IMR-90 (cell line): ENCODE measurements around the gene EMC8. TPM values are rescaled to one million over a fixed set of nuclear protein-coding genes. Genes with fewer than 3 reads are reported as not detected.

ENCODE experiments used
- ATAC-seq: fragments of 200-7000 bp; cut with Tn5 transposase; 2 replicates; pipeline ENCODE4 v1.9.1; 2020; ENCODE audit warnings: low read depth, mild to moderate bottlenecking, moderate library complexity
- BruUV-seq: library from RNA; stranded (reverse); fragments of 400-500 nt; replicated peaks from 2 replicates; lab custom pipeline; 2021; lab: Mats Ljungman, UMichigan
- CTCF ChIA-PET: fragments of 300-600 bp; formaldehyde crosslinking; extraction: SDS; loops from one replicate; lab custom pipeline; 2021; ENCODE audit warnings: antibody characterized with exemption; lab: Yijun Ruan, JAX
- POLR2A ChIA-PET: fragments of 300-600 bp; sonication (Branson Sonifier 250); formaldehyde crosslinking; loops from one replicate; lab custom pipeline; 2022; ENCODE audit warnings: antibody characterized with exemption; ENCODE audit not compliant: unreplicated experiment; lab: Charles Lee
- DNase-seq: peaks from one replicate; pipeline ENCODE4 v3.0.0; 2013
- H2AFZ ChIP-seq: replicated peaks from 2 replicates; pipeline ENCODE3; 2013; ENCODE audit warnings: low read length, mild to moderate bottlenecking; ENCODE audit not compliant: poor library complexity
- H2AK5ac ChIP-seq: 2 replicates; pipeline ENCODE4 v1.6.1; 2013; ENCODE audit warnings: low read depth, low read length, inconsistent platforms
- H2AK9ac ChIP-seq: replicated peaks from 2 replicates; pipeline ENCODE3; 2013; ENCODE audit warnings: mild to moderate bottlenecking, low read depth, low read length, moderate library complexity; ENCODE audit not compliant: poor library complexity
- H2BK120ac ChIP-seq: 2 replicates; pipeline ENCODE4 v1.6.1; 2013; ENCODE audit warnings: low read depth, low read length, inconsistent platforms
- H2BK15ac ChIP-seq: 3 replicates; pipeline ENCODE4 v1.6.1; 2013; ENCODE audit warnings: low read depth, low read length, inconsistent platforms
- H2BK20ac ChIP-seq: 2 replicates; pipeline ENCODE4 v1.6.1; 2013; ENCODE audit warnings: low read depth, mild to moderate bottlenecking, inconsistent platforms, low read length, moderate library complexity
- H2BK5ac ChIP-seq: 2 replicates; pipeline ENCODE4 v1.6.1; 2013; ENCODE audit warnings: mild to moderate bottlenecking, low read depth, low read length, inconsistent platforms; ENCODE audit not compliant: poor library complexity, severe bottlenecking
- H3K14ac ChIP-seq: replicated peaks from 2 replicates; pipeline ENCODE4 v1.6.1; 2013; ENCODE audit warnings: low read depth, low read length, inconsistent platforms
- H3K18ac ChIP-seq: 2 replicates; pipeline ENCODE4 v1.6.1; 2013; ENCODE audit warnings: low read depth, low read length, control low read depth
- H3K23ac ChIP-seq: 2 replicates; pipeline ENCODE4 v1.6.1; 2013; ENCODE audit warnings: low read depth, low read length, inconsistent platforms
- H3K27ac ChIP-seq: 2 replicates; pipeline ENCODE4 v1.5.1; 2013; ENCODE audit warnings: mild to moderate bottlenecking, control low read depth, low read length; ENCODE audit not compliant: insufficient read depth
- H3K27me3 ChIP-seq: 2 replicates; pipeline ENCODE4 v1.6.1; 2013; ENCODE audit warnings: low read length; ENCODE audit not compliant: control insufficient read depth, insufficient read depth
- H3K36me3 ChIP-seq: 2 replicates; pipeline ENCODE4 v1.6.1; 2013; ENCODE audit warnings: low read length, mixed read lengths; ENCODE audit not compliant: control insufficient read depth, insufficient read depth
- H3K4ac ChIP-seq: 2 replicates; pipeline ENCODE4 v1.6.1; 2013; ENCODE audit warnings: low read depth, low read length, inconsistent platforms
- H3K4me1 ChIP-seq: 2 replicates; pipeline ENCODE4 v1.6.1; 2013; ENCODE audit warnings: low read length, mixed read lengths; ENCODE audit not compliant: control insufficient read depth, insufficient read depth
- H3K4me2 ChIP-seq: 2 replicates; pipeline ENCODE4 v1.6.1; 2013; ENCODE audit warnings: low read depth, mild to moderate bottlenecking, control low read depth, low read length, moderate library complexity
- H3K4me3 ChIP-seq: 2 replicates; pipeline ENCODE4 v1.5.1; 2013; ENCODE audit warnings: low read depth, mild to moderate bottlenecking, control low read depth, low read length, moderate library complexity; ENCODE audit not compliant: insufficient read depth
- H3K56ac ChIP-seq: 2 replicates; pipeline ENCODE4 v1.6.1; 2013; ENCODE audit warnings: low read length, inconsistent platforms; ENCODE audit not compliant: insufficient read depth; ENCODE audit errors: extremely low read depth
- H3K79me1 ChIP-seq, 2 experiments: 2 replicates each; pipeline ENCODE4 v1.6.1; 2013; ENCODE audit warnings: low read length in 2 of 2, inconsistent platforms in 1 of 2, low read depth in 1 of 2
- H3K9ac ChIP-seq: 2 replicates; pipeline ENCODE4 v1.6.1; 2013; ENCODE audit warnings: low read depth, low read length, control low read depth
- H3K9me1 ChIP-seq: 2 replicates; pipeline ENCODE4 v1.6.1; 2013; ENCODE audit warnings: low read length, inconsistent platforms; ENCODE audit not compliant: insufficient read depth
- H3K9me3 ChIP-seq: 2 replicates; pipeline ENCODE4 v1.6.1; 2013; ENCODE audit warnings: low read length; ENCODE audit not compliant: control insufficient read depth, insufficient read depth
- H4K20me1 ChIP-seq: 2 replicates; pipeline ENCODE4 v1.6.1; 2013; ENCODE audit warnings: low read length, inconsistent platforms; ENCODE audit not compliant: insufficient read depth
- H4K5ac ChIP-seq: 2 replicates; pipeline ENCODE4 v1.6.1; 2013; ENCODE audit warnings: mild to moderate bottlenecking, low read depth, low read length, control low read depth
- H4K8ac ChIP-seq, 2 experiments: 2 replicates each; pipeline ENCODE4 v1.6.1; 2013; ENCODE audit warnings: low read depth in 2 of 2, low read length in 2 of 2, control low read depth in 1 of 2, inconsistent platforms in 1 of 2
- H4K91ac ChIP-seq: 2 replicates; pipeline ENCODE4 v1.6.1; 2013; ENCODE audit warnings: low read depth, low read length, inconsistent platforms; ENCODE audit not compliant: insufficient read depth
- BHLHE40 ChIP-seq: fragments of 150-350 bp; IDR thresholded peaks from 2 replicates; pipeline ENCODE4 v1.6.1; 2016; ENCODE audit warnings: mild to moderate bottlenecking, low read depth, low read length
- CHD1 ChIP-seq: IDR thresholded peaks from 2 replicates; pipeline ENCODE4 v1.6.1; 2012; ENCODE audit warnings: low read depth, low read length, improper control_type of control experiment
- FOS ChIP-seq: fragments of 150-350 bp; IDR thresholded peaks from 2 replicates; pipeline ENCODE4 v1.6.1; 2016; ENCODE audit warnings: low read depth, low read length
- MAFK ChIP-seq: IDR thresholded peaks from 2 replicates; pipeline ENCODE4 v1.6.1; 2012; ENCODE audit warnings: low read depth, low read length, improper control_type of control experiment
- MAZ ChIP-seq: IDR thresholded peaks from 2 replicates; pipeline ENCODE4 v1.6.1; 2012; ENCODE audit warnings: low read depth, mild to moderate bottlenecking, low read length, improper control_type of control experiment, moderate library complexity, borderline replicate concordance
- POLR2A ChIP-seq: IDR thresholded peaks from 2 replicates; pipeline ENCODE4 v1.6.1; 2012; ENCODE audit warnings: mild to moderate bottlenecking, low read depth, low read length
- RCOR1 ChIP-seq: IDR thresholded peaks from 2 replicates; pipeline ENCODE4 v1.6.1; 2012; ENCODE audit warnings: mild to moderate bottlenecking, low read length, improper control_type of control experiment; ENCODE audit not compliant: insufficient replicate concordance
- SMC3 ChIP-seq: fragments of 150-350 bp; IDR thresholded peaks from 2 replicates; pipeline ENCODE4 v1.6.1; 2016; ENCODE audit warnings: low read depth, mild to moderate bottlenecking, antibody characterized with exemption, low read length, moderate library complexity
- dilution Hi-C: fragments of 300-500 bp; cut with HindIII; formaldehyde crosslinking; loops from one replicate; pipeline ENCODE4 v1.14.3; 2018; ENCODE audit warnings: low sequenced_read_pairs; ENCODE audit not compliant: unreplicated experiment
- in situ Hi-C: fragments of 300-500 bp; cut with MboI; formaldehyde crosslinking; loops from 3 replicates; pipeline ENCODE4 v1.14.3; 2019; ENCODE audit warnings: low sequenced_read_pairs, inconsistent platforms, mixed read lengths
- intact Hi-C: fragments of 100-400 bp; cut with micrococcal nuclease; formaldehyde crosslinking; loops from 2 replicates; pipeline ENCODE4 v1.10.0; 2022
- polyA plus RNA-seq, 3 experiments: library from polyadenylated mRNA; depleted of rRNA; stranded (reverse); fragments of >200 nt; gene quantifications; 2 replicates each; pipeline ENCODE4 v1.2.3, GENCODE V29; 2012; ENCODE audit warnings: low replicate concordance in 1 of 3
- total RNA-seq: library from RNA; depleted of rRNA; stranded (reverse); fragments of >200 nt; gene quantifications from 2 replicates; pipeline ENCODE4 v1.2.3, GENCODE V29; 2012
- TF ChIP-seq, protein P1 (sequence below): conservative IDR thresholded peaks from 2 replicates; pipeline ENCODE4 v1.5.1; 2012; ENCODE audit warnings: mild to moderate bottlenecking, low read depth, low read length, improper control_type of control experiment
- TF ChIP-seq, protein P2 (sequence below): fragments of 150-350 bp; IDR thresholded peaks from 2 replicates; pipeline ENCODE4 v1.6.1; 2017; ENCODE audit warnings: mild to moderate bottlenecking, antibody characterized with exemption, low read length, low read depth

Gene EMC8
- total and polyA plus RNA-seq, 2 of the 4 experiments (the other 2 are of a cell fraction): 23.7 to 48.9 TPM

DNA sequence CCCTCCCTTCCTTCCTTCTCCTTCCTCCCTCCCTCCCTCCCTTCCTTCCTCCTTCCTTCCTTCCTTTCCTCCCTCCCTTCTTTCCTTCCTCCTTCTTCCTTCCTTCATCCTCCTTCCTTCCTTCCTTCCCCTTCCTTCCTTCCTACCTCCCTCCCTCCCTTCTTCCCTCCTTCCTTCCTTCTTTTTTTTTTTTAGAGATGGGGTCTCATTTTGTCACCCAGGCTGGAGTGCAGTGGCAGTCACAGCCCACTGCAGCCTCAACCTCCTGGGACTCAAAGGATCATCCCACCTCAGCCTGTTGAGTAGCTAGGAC, 44.8 kb upstream of the EMC8 start:
- Histone ChIP-seq H3K18ac (no peak overlapping the region), H2BK5ac (no peak overlapping the region), H3K9ac (no peak overlapping the region), H2BK15ac (no peak overlapping the region), H3K4ac (no peak overlapping the region), H3K4me3 (no peak overlapping the region), H3K79me1 (no peaks in the 10 kb centered on the region), H3K14ac (no peak overlapping the region), H3K36me3 (no peaks in the 10 kb centered on the region), H3K27me3 (peaks cover 77% of the 10 kb centered on the region), H3K4me2 (no peak overlapping the region), H2AFZ (no peak overlapping the region), H4K5ac (no peak overlapping the region), H4K91ac (no peak overlapping the region), H2BK20ac (no peak overlapping the region), H3K27ac (no peak overlapping the region), H2AK9ac (no peak overlapping the region), H4K8ac (no peak overlapping the region), H3K9me1 (no peaks in the 10 kb centered on the region), H2BK120ac (no peak overlapping the region), H3K56ac (no peak overlapping the region), H3K9me3 (peaks cover 5% of the 10 kb centered on the region), H3K4me1 (no peaks in the 10 kb centered on the region; the same call in 1 of the 2 replicates), H4K20me1 (no peaks in the 10 kb centered on the region), H3K23ac (no peak overlapping the region), H2AK5ac (no peak overlapping the region)
- in situ Hi-C loops (no loop called here), intact Hi-C loops (no loop called here), dilution Hi-C loops (no loop called here)
- CTCF ChIA-PET: no interaction called here
- TF ChIP-seq SMC3 (no peak), MAZ (no peak), POLR2A (no peak), FOS (no peak), MAFK (no peak), BHLHE40 (no peak), CHD1 (no peak), RCOR1 (no peak)
- TF ChIP-seq, protein P1, sequence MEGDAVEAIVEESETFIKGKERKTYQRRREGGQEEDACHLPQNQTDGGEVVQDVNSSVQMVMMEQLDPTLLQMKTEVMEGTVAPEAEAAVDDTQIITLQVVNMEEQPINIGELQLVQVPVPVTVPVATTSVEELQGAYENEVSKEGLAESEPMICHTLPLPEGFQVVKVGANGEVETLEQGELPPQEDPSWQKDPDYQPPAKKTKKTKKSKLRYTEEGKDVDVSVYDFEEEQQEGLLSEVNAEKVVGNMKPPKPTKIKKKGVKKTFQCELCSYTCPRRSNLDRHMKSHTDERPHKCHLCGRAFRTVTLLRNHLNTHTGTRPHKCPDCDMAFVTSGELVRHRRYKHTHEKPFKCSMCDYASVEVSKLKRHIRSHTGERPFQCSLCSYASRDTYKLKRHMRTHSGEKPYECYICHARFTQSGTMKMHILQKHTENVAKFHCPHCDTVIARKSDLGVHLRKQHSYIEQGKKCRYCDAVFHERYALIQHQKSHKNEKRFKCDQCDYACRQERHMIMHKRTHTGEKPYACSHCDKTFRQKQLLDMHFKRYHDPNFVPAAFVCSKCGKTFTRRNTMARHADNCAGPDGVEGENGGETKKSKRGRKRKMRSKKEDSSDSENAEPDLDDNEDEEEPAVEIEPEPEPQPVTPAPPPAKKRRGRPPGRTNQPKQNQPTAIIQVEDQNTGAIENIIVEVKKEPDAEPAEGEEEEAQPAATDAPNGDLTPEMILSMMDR: no peak
- TF ChIP-seq, protein P2, sequence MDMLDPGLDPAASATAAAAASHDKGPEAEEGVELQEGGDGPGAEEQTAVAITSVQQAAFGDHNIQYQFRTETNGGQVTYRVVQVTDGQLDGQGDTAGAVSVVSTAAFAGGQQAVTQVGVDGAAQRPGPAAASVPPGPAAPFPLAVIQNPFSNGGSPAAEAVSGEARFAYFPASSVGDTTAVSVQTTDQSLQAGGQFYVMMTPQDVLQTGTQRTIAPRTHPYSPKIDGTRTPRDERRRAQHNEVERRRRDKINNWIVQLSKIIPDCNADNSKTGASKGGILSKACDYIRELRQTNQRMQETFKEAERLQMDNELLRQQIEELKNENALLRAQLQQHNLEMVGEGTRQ: no peak
- POLR2A ChIA-PET: no interaction called here
- no peak for DNase-seq
- no TSS peak for BruUV-seq
- ATAC-seq: no peak
